Ectodermal cell (in vitro differentiated cells): Measurements from ENCODE around the gene ITGA11.

Experiments used
- H3K27ac ChIP-seq: 2 replicates; pipeline ENCODE4 v1.7.0; 2013; ENCODE audit warnings: mild to moderate bottlenecking, low read depth, low read length; ENCODE audit not compliant: insufficient read depth, poor library complexity, severe bottlenecking
- H3K27me3 ChIP-seq: 2 replicates; pipeline ENCODE4 v1.7.0; 2013; ENCODE audit warnings: mild to moderate bottlenecking, low read length; ENCODE audit not compliant: insufficient read depth, control insufficient read depth, poor library complexity, severe bottlenecking
- H3K36me3 ChIP-seq: one replicate; pipeline ENCODE4 v1.7.0; 2013; ENCODE audit warnings: low read length; ENCODE audit not compliant: control insufficient read depth, insufficient read depth
- H3K4me1 ChIP-seq: one replicate; pipeline ENCODE4 v1.7.0; 2013; ENCODE audit warnings: low read length; ENCODE audit not compliant: control insufficient read depth, insufficient read depth
- H3K4me3 ChIP-seq: 2 replicates; pipeline ENCODE4 v1.7.0; 2013; ENCODE audit warnings: low read depth, low read length, control low read depth; ENCODE audit not compliant: insufficient read depth
- H3K9me3 ChIP-seq: 2 replicates; pipeline ENCODE4 v1.7.0; 2013; ENCODE audit warnings: mild to moderate bottlenecking, low read length, moderate library complexity; ENCODE audit not compliant: control insufficient read depth
- WGBS, 2 experiments: methylation state at CpG; one replicate each; pipeline ENCODE4 v1.1.7; 2013; ENCODE audit warnings: missing lambda C conversion rate in 2 of 2; 5-methylcytosine and 5-hydroxymethylcytosine counted together

The ITGA11 gene

DNA sequence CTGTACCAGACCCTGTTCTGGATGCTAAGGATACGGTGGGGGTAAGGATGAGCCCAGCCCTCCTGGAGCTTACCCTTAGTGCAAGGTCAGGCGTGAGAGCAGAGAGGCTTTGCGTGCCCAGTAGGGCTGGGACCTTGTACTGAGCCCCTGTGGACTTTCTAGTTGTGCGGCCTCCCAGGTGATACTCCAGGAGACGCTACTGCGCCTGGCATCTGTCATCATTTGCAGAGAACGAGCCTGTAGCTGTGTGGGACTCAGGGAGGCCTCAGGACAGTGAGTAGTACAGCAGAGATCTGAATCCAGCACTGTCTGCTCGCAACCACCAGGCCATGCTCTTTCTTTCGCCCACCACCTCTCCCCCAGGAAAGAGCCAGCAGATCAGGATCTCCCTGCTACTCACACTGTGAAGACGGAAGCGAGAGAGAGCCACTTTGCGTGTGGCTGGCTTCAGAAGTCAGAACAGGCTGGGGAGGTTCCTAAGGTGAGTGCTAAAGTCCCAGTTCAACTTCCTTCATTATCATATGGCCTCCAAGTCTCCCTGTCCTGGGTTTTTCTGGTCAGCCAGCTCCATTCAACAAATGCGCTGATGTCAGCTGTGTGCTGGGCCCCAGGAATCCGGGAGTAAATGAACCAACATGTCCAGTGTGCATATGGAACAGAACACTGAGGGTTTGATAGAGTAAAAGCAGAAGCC is 38.2 kb upstream of the ITGA11 start:
- Histone ChIP-seq H3K4me3 (no peak overlapping the region), H3K27ac (no peak overlapping the region), H3K4me1 (no peaks in the 10 kb centered on the region), H3K36me3 (no peaks in the 10 kb centered on the region), H3K9me3 (no peaks in the 10 kb centered on the region), H3K27me3 (no peaks in the 10 kb centered on the region)
- 91% methylated on average over 14 of the region's 14 CpGs for WGBS, 2 experiments

DNA sequence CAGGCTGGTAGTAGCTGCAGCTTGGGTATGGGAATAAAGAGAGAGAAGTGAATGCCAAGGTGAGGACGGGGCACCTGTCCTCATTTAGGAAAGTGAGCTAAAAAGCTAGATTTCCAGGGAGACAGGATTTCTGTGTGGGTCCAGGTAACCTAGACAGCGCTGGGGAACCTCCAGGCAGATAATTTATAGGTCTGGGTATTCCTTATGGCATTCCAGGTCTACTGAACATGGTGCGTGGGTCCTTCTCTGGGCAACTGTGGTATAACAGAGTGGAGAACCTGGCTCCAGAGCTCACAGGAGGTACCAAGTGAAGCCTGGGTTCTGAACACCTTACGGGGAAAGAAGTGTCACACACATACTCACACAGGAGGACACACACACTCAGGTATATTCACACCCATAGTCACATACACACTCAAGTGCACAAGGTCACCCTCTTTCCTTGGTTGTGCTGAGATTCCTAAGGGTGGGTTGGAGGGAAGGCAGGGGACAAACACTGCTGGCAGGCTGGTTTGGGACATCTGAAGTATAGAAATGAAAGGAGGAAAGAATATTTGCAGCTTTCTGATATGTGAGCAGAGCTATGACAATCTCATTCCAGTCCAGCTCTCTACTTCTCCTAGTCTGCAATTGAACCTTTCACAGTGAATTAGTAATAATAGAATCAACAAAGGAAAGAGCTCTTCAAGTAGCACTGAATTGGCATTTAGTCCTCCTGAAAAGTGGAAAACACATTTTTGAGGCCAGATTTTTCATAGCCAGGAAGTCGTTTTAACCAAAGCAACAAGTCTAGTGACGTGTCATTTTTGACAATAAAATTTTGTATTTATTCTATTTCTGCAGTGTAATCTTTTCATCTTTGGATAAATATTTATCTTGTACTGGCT is 37.4 kb upstream of the ITGA11 start:
- Histone ChIP-seq H3K4me3 (no peak overlapping the region), H3K27me3 (no peaks in the 10 kb centered on the region), H3K27ac (no peak overlapping the region), H3K36me3 (no peaks in the 10 kb centered on the region), H3K4me1 (no peaks in the 10 kb centered on the region), H3K9me3 (no peaks in the 10 kb centered on the region)
- WGBS, 2 experiments: 91 to 94% methylated on average over 5 to 6 of the region's 6 CpGs

DNA sequence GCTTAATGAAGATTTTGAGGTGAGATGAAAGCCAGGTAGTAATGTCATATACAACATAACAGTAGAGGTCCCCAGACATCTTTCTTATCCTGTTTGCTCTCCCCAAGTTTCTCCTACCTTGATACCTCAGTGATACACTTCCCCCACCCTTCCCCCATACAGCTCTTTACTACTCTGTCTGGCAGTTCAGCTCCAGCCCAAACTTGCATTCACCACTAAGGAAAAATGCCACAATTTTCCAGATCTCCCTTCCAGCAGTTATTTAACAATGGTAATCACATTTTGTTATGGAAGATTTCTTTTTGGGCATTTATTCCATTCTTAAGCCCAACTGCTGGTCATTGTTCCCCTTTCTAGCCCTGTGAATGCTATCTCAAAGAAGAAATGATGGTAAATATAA is 34.9 kb upstream of the ITGA11 start:
- Histone ChIP-seq H3K4me3 (no peak overlapping the region), H3K36me3 (no peaks in the 10 kb centered on the region), H3K4me1 (no peaks in the 10 kb centered on the region), H3K9me3 (no peaks in the 10 kb centered on the region), H3K27ac (no peak overlapping the region), H3K27me3 (no peaks in the 10 kb centered on the region)

DNA sequence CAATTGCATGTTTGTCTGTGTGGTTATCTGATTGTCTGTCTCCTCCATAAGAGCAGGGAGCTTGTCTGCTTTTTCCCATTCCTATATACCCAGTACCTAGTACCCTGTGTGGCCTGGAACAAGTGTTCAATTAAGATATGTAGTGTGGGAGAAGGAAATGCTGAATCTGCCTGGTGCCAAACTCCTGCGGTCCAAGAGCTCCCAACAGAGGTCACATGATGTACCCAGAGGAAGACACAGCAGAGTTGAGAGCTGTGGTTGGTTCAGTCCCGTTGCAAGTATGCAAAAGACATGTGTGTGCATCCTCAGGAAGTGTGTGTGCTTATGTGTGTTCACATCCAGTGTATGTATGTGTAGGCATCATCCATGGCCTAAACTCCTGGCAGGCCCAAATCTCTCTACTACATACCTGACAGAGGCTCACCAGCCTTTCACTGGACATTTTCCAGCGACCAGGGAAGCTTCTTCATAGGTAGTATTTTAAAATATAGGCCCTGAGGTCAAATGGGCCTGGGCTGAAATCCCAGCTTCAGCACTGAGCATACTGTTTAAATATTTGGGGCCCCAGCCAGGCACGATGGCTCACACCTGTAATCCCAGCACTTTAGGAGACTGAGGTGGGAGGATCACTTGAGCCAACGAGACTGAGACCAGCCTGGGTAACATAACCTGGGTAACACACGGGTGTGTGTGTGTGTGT is 34.0 kb upstream of the ITGA11 start:
- no peaks in the 10 kb centered on the region for H3K27me3 ChIP-seq
- H3K27ac ChIP-seq: no peak overlapping the region
- H3K4me1 ChIP-seq: no peaks in the 10 kb centered on the region
- no peak overlapping the region for H3K4me3 ChIP-seq
- H3K9me3 ChIP-seq: no peaks in the 10 kb centered on the region
- no peaks in the 10 kb centered on the region for H3K36me3 ChIP-seq
- WGBS, 2 experiments: 90 to 92% methylated on average over 6 of the region's 6 CpGs

DNA sequence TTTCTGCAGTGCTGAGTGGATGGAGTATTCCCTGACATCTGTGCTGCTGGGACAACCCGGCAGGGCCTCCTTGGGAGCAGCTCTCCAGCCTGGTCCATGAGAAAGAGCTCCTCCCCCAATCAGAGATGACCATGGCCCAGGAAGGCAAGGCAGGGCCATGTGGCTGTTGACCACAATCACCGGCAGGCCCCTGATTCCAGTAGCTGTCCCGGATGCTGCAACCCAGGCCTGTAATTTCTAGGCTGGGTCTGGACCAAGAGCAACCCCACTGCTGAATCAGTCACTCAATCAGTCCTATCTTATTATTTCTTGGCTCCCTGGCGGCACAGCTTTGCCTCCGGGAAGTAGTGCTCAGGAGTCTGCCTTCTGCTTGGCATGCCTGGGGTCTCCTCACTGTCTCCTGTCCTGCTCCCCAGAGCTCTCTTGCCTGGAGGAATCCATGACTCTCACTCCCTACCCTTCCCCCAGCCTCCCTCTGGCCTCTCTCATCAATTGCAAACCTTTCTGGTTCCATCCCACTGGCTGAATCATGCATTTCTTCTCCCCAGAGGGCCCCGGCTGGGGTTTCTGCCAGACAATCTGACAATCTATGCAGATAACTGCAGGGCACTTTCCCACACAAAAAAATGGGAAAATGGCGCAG is 32.6 kb upstream of the ITGA11 start:
- WGBS, 2 experiments: 77 to 79% methylated on average over 7 of the region's 7 CpGs
- H3K27me3 ChIP-seq: no peaks in the 10 kb centered on the region
- no peaks in the 10 kb centered on the region for H3K9me3 ChIP-seq
- no peaks in the 10 kb centered on the region for H3K4me1 ChIP-seq
- no peak overlapping the region for H3K4me3 ChIP-seq
- H3K36me3 ChIP-seq: no peaks in the 10 kb centered on the region
- H3K27ac ChIP-seq: no peak overlapping the region

DNA sequence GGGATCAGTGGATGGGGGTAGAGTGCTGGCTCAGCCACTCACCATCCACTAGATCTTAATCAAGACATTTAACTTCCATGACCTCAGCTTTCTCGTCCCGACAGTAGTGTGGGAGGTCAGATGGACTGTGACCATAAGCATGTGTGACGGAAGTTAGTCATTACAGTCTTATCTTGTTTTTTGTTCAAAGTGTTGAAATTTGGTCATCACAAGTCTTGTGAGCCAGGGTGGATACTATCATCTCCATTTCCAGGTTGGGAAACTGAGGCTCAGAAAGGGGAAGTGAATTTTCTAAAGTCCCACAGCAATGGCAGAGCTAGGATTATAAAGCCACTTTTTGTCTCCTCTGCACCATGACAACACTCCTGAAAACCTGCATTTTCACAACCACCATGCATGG is 32.0 kb upstream of the ITGA11 start:
- no peaks in the 10 kb centered on the region for H3K36me3 ChIP-seq
- WGBS, 2 experiments: 92 to 98% methylated on average over 3 of the region's 3 CpGs
- H3K4me3 ChIP-seq: no peak overlapping the region
- H3K27me3 ChIP-seq: no peaks in the 10 kb centered on the region
- no peaks in the 10 kb centered on the region for H3K9me3 ChIP-seq
- H3K27ac ChIP-seq: no peak overlapping the region
- H3K4me1 ChIP-seq: no peaks in the 10 kb centered on the region

DNA sequence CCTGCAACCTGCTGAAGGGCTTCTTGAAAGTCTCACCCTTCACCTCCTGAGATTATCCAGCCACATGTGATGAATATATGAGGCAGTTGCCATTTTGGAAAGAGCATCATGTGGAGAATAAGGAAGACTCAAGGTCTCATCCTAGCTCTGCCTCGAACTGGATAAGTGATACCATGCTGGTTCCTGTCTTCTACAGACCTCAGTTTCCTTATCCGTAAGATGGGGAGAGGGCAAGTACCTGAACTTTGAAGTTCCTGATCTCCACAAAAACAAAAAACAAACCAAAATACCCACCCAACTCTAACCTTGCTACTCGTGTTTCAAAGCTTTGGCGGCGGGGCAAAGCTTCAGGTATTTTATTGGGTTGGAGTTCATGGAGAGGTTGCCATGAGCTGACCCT is 31.5 kb upstream of the ITGA11 start:
- no peak overlapping the region for H3K4me3 ChIP-seq
- H3K4me1 ChIP-seq: no peaks in the 10 kb centered on the region
- H3K27me3 ChIP-seq: no peaks in the 10 kb centered on the region
- WGBS, 2 experiments: 94 to 97% methylated on average over 2 to 4 of the region's 5 CpGs
- no peaks in the 10 kb centered on the region for H3K36me3 ChIP-seq
- H3K9me3 ChIP-seq: no peaks in the 10 kb centered on the region
- H3K27ac ChIP-seq: no peak overlapping the region

DNA sequence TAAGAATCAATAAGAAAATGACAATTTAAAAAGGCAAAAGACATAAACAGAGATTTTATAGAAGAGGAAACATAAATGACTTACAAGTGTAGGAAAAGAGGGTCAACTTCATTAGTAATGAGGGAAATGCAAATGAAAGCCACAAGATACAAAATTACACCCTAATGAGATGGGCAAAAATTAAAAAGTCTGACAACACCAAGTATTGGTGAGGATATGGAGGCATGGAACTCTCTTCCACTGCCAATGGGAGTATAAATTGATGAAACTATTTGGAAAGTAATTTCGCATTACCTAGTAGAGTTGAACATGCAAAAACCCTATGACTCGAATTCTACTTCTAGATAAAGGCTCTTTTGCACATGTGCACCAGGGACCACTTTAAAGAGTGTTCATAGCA is 28.2 kb upstream of the ITGA11 start:
- no peaks in the 10 kb centered on the region for H3K9me3 ChIP-seq
- no peaks in the 10 kb centered on the region for H3K27me3 ChIP-seq
- no peak overlapping the region for H3K4me3 ChIP-seq
- no peaks in the 10 kb centered on the region for H3K36me3 ChIP-seq
- no peak overlapping the region for H3K27ac ChIP-seq
- no peaks in the 10 kb centered on the region for H3K4me1 ChIP-seq
- 77 to 95% methylated on average over 1 of the region's 2 CpGs for WGBS, 2 experiments

DNA sequence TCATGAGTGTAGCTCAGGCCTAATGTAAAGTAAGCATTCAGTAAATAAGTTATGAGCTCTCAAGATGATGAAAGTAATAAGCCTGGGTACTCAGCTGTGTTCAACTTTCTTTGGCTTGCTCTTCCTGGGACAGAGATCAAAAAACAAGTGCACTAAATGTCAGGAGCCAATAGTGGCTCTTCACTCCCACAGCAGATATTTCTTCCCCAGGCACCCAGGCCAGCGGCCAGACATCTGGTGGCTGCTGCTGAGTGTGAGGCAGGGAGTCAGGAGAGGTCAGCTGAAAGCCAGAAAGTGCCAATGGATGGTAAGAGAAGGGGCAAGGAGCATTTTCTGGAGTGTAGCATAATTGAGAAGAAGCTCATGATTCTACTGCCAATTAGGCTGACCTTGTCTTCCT is 18.2 kb upstream of the ITGA11 start:
- Histone ChIP-seq H3K4me1 (no peaks in the 10 kb centered on the region), H3K27ac (no peak overlapping the region), H3K27me3 (no peaks in the 10 kb centered on the region), H3K4me3 (no peak overlapping the region), H3K36me3 (no peaks in the 10 kb centered on the region), H3K9me3 (no peaks in the 10 kb centered on the region)
- 85 to 94% methylated on average over 1 of the region's 1 CpG for WGBS, 2 experiments

DNA sequence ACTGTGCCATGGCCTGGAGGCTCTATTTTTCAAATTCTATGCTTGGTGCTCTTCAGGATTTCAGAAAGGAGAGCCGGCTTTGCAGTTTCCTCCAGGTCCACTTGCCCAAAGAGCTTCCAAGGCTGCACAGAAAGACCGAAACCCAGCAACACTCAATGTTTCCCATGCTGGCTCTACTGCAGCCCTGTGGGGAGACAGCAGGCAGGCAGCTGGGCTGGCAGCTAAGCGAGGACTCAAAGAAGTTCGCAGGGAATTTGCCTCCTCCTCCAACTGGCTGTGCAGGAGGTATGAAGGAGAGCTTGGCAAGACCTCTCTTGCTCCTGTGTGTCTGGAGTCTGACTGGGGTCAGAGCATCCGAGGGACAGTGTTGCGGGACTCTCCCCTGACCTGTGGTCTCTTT is 17.4 kb upstream of the ITGA11 start:
- WGBS, 2 experiments: 70% methylated on average over 6 of the region's 6 CpGs
- H3K27ac ChIP-seq: no peak overlapping the region

More for the DNA sequence above, 17.4 kb upstream of the ITGA11 start:
- no peak overlapping the region for H3K4me3 ChIP-seq
- H3K27me3 ChIP-seq: no peaks in the 10 kb centered on the region
- H3K4me1 ChIP-seq: no peaks in the 10 kb centered on the region
- no peaks in the 10 kb centered on the region for H3K9me3 ChIP-seq
- H3K36me3 ChIP-seq: no peaks in the 10 kb centered on the region
